Stimulated activated CD4-positive, alpha-beta T cell treated with anti-CD3 and anti-CD28 coated beads, Interleukin-12 subunit alpha, Interleukin-12 subunit beta, amount 100 ng/mL, for 48 hours (primary cell): ENCODE results near the gene TAF7.
A peak's percentile ranks its signal among the peaks of the same experiment; 100 is the strongest.
"Not testable (repeated sequence)": the region's sequence is repeated elsewhere in the genome, so short reads cannot be mapped to it uniquely, and the experiment has no call there.

Experiments
- DNase-seq, 3 donors: peaks; one replicate each; pipeline ENCODE4 v3.0.0-alpha.2; 2020; ENCODE audit warnings: low read depth in 2 of 3, low spot score in 1 of 3

TAF7 gene

DNA sequence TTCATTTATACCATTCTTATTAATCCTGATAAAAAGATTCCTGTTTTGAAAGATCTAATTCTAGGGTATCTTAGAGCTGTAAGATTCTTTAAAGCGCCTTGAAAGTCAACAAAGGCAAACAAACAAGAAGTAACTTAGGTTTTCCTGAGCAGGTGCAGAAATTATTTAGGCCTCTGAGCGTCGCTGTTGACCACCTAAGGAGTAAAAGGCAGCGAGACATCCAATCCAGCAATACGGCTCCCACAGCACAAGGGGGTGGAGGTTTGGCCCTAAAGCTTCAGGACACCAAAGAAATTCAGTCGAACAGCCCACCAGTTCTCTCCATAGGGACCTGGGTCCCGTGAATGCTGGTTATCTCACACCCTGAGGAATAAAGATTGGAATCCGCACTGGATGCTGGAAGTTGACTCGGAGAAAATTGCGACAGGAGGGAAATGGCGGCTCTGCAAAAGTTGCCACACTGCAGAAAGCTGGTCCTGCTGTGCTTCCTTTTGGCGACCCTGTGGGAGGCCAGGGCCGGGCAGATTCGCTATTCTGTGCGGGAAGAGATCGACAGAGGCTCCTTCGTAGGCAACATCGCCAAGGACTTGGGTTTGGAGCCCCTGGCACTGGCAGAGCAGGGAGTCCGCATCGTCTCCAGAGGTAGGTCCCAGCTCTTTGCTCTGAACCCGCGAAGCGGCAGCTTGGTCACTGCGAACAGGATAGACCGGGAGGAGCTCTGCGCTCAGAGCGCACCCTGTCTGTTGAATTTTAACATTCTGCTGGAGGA is 18.1 kb upstream of the TAF7 start, which contains the start of gene PCDHGA2:
PCDHGA2 (plus strand) TSS at position 223 of the 769 bp plus-strand sequence.
- DNase-seq: no peak

- not testable (repeated sequence) for DNase-seq
Measured at GRCh38 chr5:141332571-141332970, 12.0 kb upstream of the TAF7 start.

GRCh38 chr5:141330299-141331080 is 9.9 kb upstream of the TAF7 start, which contains the start of gene PCDHGA1:
TSS of gene PCDHGA1 (plus strand) at chr5:141330514.
- DNase-seq: no peak

DNA sequence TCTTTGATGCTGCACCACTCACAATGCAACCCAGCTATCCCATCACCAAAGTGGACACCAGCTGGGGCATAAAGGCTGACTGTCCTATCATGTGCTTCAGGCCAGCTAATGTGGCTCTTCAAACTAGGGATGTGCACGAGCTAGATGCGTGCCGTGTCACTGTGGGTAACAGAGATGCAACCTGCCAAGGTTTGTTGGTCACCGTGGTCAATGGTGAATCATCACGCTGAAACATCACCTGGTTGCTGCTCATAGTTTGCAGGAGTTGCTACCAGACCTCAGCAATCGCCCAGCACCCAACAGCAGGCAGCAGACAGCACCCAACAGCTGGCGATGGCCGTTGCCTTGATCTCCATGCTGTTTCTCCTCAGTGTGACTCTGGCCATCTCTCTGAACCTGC is 7.6 kb upstream of the TAF7 start:
- DNase-seq: no peak

- DNase-seq: peak; percentile 47 to 51 (median 48)
Measured at GRCh38 chr5:141326088-141326854, 5.7 kb upstream of the TAF7 start.

- DNase-seq: no peak
Measured at GRCh38 chr5:141322261-141322660, 1.7 kb upstream of the TAF7 start.

DNA sequence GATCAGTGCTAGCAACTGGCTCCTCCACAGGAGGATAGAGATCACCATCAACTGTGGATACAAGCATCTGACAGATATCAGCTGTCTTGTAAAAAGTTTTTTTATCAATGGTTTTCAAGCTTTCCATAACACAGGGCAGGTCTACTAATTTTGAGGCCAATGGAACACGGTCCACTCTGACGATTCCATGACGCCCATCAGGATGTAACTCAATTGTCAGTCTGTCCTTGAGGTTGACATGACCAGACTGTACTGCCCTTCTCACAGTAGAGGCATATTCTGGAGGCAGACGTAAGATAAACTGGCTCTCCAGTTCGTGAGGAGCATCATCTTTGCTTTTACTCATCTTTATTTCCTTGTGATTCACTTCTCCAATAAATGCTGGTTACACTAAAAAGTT is 885 bp downstream of the TAF7 start:
- DNase-seq: no peak

GRCh38 chr5:141319202-141319601 is 1.4 kb downstream of the TAF7 start:
- DNase-seq: no peak

DNA sequence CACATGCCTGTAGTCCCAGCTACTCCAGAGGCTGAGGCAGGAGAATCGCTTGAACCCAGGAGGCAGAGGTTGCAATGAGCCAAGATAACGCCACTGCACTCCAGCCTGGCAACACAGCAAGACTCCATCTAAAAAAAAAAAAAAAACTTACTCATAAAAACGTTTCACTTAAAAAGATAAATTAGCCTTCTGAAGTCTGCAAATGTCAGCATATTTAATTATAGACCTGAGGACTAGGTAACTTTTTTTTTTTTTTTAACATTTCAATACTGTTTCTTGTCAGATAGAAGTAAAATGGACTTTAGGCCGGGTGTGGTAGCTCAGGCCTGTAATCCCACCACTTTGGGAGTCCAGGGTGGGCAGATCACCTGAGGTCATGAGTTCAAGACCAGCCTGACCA is 3.6 kb downstream of the TAF7 start:
- not testable (repeated sequence) for DNase-seq

DNA sequence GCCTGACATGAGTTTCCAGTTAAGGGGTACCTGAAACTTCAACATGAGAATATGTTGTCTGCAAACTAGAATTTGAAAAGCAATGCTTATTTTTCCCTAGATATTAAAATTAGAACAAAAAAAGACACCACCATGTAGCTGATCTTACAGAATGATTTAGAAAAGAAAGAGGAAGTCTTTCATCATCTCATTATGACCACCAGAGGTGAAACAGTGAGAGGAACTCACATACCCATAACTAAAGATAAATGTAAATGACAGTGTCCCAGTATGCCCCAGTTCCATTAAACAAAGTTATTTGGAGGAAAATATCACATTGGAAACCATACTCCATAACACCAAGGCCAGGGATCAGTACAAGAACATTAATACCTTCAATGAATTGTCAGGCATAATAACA is 6.9 kb downstream of the TAF7 start:
- DNase-seq: no peak

DNA sequence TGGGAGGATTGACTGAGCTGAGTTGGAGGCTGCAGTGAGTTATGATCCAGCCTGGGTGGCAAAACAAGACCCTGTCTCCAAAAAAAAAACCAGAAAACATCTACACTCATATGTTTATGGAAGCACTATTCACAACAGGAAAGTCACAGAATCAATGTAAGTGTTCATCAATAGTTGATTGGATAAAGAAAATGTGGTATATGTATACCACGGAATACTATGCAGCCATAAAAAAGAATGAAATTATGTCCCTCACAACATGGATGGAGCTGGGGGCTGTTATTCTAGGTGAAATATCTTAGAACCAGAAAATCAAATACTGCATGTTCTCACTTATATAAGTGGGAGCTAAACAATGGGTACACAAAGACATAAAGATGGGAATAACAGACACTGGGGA is 14.0 kb downstream of the TAF7 start:
- no peak for DNase-seq

- DNase-seq: no peak
Measured at GRCh38 chr5:141303756-141304155, 16.8 kb downstream of the TAF7 start, which contains the start of gene SLC25A2. TSS of gene SLC25A2 (minus strand) at chr5:141304049. CDS start at chr5:141303865, 184 bp downstream.

DNA sequence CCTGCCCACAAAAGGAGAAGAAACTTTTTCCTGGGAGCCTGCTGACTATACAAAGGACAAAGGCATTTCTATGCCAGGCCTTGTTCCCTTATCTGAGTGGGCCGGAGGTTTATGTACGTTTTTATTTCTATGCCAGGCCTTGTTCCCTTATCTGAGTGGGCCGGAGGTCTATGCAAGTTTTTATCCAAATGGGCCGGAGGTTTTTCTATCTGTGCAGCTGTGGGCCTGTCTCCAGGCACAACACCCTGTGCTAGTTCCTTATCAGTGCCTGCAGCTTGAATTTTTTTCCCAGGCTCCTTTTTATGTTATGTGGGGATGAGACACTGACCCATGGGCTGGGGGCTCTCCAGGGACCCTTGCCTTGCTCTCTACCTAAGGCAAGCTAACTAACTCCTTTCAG is 22.2 kb downstream of the TAF7 start:
- no peak for DNase-seq

DNA sequence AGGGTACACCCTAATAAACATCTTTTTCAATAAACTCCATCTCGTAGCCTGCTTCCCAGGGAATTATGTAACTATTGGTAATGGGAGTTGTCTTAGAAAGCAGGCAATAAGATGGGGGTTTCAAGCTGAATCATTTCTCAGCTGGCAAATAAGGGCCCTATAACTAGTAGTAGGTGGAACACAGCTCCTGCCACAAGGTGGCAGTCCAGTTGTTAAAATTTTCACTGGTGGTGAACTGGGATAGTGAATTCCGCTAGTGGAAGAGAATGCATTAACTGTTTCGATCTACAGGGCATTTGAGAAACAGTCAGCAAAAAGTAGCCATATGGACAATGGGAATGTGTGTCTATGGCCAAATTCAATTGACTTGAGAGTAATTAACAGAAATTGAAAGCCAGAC is 47.7 kb downstream of the TAF7 start:
- no peak for DNase-seq

DNA sequence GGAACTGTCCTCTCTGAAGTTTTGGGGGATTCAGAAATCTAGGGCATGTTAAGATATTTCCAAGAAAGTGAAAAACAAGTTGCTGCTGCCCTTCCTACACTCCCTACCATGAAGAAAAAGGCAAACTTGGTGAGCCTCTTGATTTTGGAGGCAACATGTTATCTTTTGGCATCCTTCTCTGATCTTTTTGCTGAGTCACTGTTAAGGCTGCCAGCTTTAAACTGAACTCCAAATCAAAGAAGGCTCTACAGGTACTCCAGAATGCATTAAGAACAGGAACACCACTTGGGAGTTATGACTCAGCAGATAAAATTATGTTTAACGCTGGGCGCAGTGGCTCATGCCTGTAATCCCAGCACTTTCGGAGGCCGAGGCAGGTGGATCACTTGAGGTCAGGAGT is 51.4 kb downstream of the TAF7 start:
- no peak for DNase-seq
